Transverse colon (tissue), 3 donors: ENCODE results near the gene ISG20L2.

Source experiments
- EP300 ChIP-seq: sonication (generic); formaldehyde crosslinking; IDR thresholded peaks from one replicate; pipeline ENCODE4 v1.6.1; 2017; ENCODE audit warnings: antibody characterized with exemption, low read depth
- TF ChIP-seq, protein P1 (sequence below), 5 experiments: fragments of 200-600 bp in 3 of 5; fragments of 450-650 bp in 2 of 5; sonication (generic) in 3 of 5; IDR thresholded peaks; 1 replicate in 2 of 5; 2 replicates in 3 of 5; pipeline ENCODE4 v1.5.1; 2016 to 2017; ENCODE audit warnings: antibody characterized with exemption in 5 of 5, inconsistent platforms in 3 of 5, mild to moderate bottlenecking in 2 of 5, moderate library complexity in 1 of 5

DNA sequence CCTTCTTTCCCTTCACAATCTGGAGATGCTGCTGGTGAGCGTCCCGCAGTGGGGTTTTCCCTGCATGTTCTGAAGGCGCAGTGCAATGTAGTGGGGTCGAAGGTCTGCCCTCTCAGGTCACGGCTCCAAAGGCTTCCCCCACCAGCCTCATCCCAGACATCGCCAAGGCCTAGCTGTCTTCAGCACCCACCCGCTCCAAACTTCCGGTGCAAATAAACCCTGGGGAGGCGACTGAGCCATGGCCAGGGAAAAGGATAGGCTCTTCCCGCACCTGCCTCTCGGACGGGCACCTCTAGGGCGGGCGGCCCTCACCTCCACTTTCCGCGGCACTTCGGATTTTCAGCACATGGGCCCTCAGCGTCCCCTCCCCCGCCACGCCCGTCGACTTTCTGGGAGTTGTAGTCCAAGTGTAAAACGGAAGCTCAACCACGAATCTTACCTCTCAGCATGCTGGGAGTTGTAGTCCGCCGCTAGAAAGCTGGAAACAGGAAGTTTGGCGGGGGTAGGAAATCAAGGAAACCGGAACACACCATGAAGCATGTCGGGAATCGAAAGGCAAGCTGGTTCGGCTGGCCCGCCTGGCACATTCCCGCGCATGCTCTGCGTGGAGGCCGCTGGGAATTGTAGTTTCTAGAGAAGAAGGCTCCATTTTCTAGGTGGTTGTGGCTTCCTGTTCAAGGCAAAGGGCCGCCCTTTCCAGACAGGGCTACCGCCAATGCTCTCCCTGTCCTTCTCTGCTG is 12.3 kb upstream of the ISG20L2 start, which contains the start of gene MRPL24:
- TF ChIP-seq, protein P1, sequence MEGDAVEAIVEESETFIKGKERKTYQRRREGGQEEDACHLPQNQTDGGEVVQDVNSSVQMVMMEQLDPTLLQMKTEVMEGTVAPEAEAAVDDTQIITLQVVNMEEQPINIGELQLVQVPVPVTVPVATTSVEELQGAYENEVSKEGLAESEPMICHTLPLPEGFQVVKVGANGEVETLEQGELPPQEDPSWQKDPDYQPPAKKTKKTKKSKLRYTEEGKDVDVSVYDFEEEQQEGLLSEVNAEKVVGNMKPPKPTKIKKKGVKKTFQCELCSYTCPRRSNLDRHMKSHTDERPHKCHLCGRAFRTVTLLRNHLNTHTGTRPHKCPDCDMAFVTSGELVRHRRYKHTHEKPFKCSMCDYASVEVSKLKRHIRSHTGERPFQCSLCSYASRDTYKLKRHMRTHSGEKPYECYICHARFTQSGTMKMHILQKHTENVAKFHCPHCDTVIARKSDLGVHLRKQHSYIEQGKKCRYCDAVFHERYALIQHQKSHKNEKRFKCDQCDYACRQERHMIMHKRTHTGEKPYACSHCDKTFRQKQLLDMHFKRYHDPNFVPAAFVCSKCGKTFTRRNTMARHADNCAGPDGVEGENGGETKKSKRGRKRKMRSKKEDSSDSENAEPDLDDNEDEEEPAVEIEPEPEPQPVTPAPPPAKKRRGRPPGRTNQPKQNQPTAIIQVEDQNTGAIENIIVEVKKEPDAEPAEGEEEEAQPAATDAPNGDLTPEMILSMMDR (IDR thresholded peaks at IDR 0.05) = no peak
- no peak for TF ChIP-seq EP300
